ENCODE data around the gene ZNF689.

DNA sequence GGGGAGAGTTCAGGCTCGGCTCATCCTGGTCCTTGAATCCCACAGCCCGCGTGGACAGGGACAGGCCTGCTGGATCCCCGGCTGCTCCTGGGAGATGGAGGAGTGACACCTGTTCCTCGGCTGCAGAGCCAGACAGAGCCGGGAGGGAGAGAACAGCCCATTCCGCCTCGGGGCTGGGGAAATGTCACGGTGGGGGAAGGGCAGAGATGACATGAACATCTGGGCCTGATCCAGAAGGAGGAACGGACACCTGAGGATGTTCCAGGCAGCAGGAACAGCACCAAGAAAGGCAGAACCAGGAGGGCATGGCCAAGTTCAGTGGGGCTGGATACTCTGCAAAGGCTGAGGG, 54.1 kb downstream of the ZNF689 start:
- no peak for TF ChIP-seq MAFK (IDR thresholded peaks at IDR 0.05; ENCODE audit: low read depth, low read length)
- no peak for TF ChIP-seq SMC3 (IDR thresholded peaks at IDR 0.05; ENCODE audit: low read depth, low read length)
- no peak for TF ChIP-seq RFX5 (IDR thresholded peaks at IDR 0.05; ENCODE audit: low read depth, low read length)

Data from IMR-90 (cell line).